Measurements from ENCODE around the gene FITM1. TPM values are rescaled to one million over a fixed set of nuclear protein-coding genes. Genes with fewer than 3 reads are reported as not detected.

Gene FITM1
- total and polyA plus RNA-seq, 12 donors, result 4.6 to 25.7 (median 10.4) TPM

GRCh38 chr14:24138396-24139271, 8.2 kb downstream of the FITM1 start:
- WGBS, 4 donors, result 56 to 73% (median 65%) methylated on average over 10 to 13 of the region's 13 CpGs
- DNase-seq, result no peak
- intact Hi-C loops (cut with DNase I), result no loop called here
- TF ChIP-seq CTCF (IDR thresholded peaks at IDR 0.05) (no peak), POLR2A (IDR thresholded peaks at IDR 0.05) (no peak)
- H3K36me3 ChIP-seq (replicated peaks in 1 of 2), result peaks cover 0 to 34% of the 10 kb centered on the region in 2 donors
- peaks cover 30 to 56% of the 10 kb centered on the region in 2 donors for H3K4me1 ChIP-seq (replicated peaks in 1 of 2)
- H3K27me3 ChIP-seq, result no peaks in the 10 kb centered on the region
- H3K9me3 ChIP-seq (replicated peaks in 1 of 3), result no peaks in the 10 kb centered on the region
- no peak overlapping the region for H3K4me3 ChIP-seq
- H3K27ac ChIP-seq, result peak overlapping the region in 2 of 5 donors; percentile 54 to 96

DNA sequence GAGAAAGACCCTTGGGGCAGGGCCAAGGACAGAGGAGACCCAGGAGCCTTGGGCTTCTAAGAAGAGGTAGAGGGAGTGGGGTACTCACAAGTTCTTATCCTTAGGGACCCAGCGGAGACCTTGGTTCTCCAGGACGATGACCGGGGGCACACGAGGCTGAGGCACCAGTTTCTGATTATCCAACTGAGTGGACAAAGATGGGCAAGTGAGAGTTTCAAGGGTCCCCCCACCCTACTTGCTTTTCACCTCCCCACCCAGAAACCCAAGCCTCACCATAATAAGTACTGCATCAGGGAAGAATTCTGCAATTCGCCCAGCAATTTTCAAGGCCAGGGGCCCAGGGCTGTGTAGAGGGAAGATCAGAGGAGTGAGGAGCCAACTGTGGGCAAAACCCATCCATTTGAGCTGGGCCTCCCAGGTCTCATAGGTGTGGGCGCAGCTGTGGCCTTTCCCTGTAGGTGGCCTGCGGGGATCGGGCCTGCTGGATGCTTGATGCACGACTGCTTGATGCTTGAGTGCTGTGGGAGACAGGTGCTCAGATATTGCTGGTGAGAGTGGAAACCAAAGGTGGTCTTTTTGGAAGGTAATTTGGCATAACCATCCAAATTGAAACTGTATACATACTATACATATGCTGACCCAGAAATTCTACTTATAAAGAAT, 8.9 kb downstream of the FITM1 start:
- Histone ChIP-seq H3K27me3 (no peaks in the 10 kb centered on the region), H3K27ac (peak overlapping the region in 2 of 5 donors; percentile 21 to 88), H3K4me3 (peak overlapping the region in 1 of 4 donors; percentile 89), H3K36me3 (replicated peaks in 1 of 2) (peaks cover 0 to 42% of the 10 kb centered on the region in 2 donors), H3K9me3 (replicated peaks in 1 of 3) (no peaks in the 10 kb centered on the region), H3K4me1 (replicated peaks in 1 of 2) (peaks cover 30 to 57% of the 10 kb centered on the region in 2 donors)
- 66 to 75% (median 68%) methylated on average over 9 of the region's 9 CpGs for WGBS, 4 donors
- no peak for TF ChIP-seq POLR2A (IDR thresholded peaks at IDR 0.05)
- TF ChIP-seq CTCF (IDR thresholded peaks at IDR 0.05), result peak in 1 of 6 experiments; percentile 8
- no peak for DNase-seq
- intact Hi-C loops (cut with DNase I), result no loop called here

DNA sequence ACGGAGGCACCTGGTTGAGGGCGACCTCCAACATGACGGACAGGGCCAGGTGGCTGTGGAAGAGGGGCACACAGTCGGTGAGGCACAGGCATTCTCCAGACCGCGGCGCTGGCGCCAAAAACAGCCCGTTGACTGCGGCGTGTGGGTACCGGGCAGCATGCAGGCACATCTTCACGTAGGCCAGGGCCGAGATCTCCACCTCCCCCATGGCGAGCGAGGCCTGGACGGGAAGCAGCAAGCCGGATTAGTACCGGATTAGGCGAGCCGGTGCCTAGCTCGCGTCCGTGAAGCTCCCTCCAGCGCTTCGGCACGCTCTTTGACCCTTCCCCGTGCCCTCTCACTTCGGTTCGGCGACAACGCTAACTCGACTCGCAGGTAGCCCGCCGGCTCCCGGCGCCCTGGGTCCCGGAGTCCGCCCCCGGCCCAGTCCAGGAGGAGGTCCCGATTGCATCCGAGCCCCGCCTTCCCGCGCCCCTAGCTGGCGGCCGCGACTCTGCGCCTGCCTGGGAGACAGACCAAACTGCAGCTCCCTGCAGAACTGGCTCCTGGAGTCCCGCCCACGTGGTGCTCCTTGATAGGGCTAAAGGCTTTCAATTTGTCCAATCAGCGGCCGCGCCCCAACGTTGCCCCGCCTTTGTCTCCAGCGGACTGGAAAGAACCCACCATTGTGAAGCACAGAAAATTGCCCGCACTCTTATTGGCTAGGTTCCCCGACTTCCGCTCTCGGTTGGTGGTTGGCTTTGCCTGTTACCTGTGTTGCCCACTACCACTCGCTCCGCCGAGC, 10.8 kb downstream of the FITM1 start, which contains the start of gene EMC9:
TSS of gene EMC9 (minus strand) at position 495 of the 784 bp plus-strand sequence. CDS start at position 208, 287 bp downstream.
- Histone ChIP-seq H3K27me3 (no peaks in the 10 kb centered on the region), H3K27ac (peak within 1 kb of the TSS; percentile 78 to 95 (median 81)), H3K4me1 (replicated peaks in 1 of 2) (peaks cover 39 to 68% of the 10 kb centered on the region in 2 donors), H3K36me3 (replicated peaks in 1 of 2) (peaks cover 0 to 48% of the 10 kb centered on the region in 2 donors), H3K4me3 (peak within 1 kb of the TSS; percentile 20 to 89 (median 64)), H3K9me3 (replicated peaks in 1 of 3) (no peaks in the 10 kb centered on the region)
- TF ChIP-seq POLR2A (IDR thresholded peaks at IDR 0.05), result peak; percentile 71 to 94
- peak; percentile 39 to 78 (median 69) for TF ChIP-seq CTCF (IDR thresholded peaks at IDR 0.05)
- intact Hi-C loops (cut with DNase I), result no loop called here
- peak; percentile 100 for DNase-seq
- WGBS, 4 donors, result 0 to 1% (median 0%) methylated on average over 12 to 65 of the region's 65 CpGs
